GM21390 (cell line): ENCODE results near the gene ADNP2.
A peak's percentile ranks its signal among the peaks of the same experiment; 100 is the strongest.
"Not testable (repeated sequence)": the region's sequence is repeated elsewhere in the genome, so short reads cannot be mapped to it uniquely, and the experiment has no call there.

ENCODE experiments used
- ATAC-seq: cut with Tn5 transposase; IDR thresholded peaks from one replicate; pipeline ENCODE4 v1.9.1; 2021; ENCODE audit not compliant: unreplicated experiment

Gene ADNP2

DNA sequence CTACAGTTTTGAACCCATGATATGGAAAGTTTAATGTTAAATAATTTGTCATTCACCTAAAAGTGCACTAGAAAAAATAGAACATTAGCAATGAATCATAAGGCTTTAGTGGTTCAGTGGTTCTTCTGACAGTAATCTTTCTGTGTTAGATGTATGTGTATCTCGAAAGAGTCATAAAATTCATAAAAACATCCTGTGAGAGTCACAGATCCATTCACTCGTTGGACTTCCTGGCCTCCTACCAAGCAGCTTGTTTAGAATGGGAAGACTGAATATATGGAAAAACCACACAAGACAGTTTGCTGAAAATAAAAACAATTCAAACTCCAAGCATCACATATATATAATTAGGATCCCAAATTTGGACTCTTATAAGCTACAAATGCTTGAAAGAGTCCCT, 34.8 kb downstream of the ADNP2 start:
- ATAC-seq, result no peak

DNA sequence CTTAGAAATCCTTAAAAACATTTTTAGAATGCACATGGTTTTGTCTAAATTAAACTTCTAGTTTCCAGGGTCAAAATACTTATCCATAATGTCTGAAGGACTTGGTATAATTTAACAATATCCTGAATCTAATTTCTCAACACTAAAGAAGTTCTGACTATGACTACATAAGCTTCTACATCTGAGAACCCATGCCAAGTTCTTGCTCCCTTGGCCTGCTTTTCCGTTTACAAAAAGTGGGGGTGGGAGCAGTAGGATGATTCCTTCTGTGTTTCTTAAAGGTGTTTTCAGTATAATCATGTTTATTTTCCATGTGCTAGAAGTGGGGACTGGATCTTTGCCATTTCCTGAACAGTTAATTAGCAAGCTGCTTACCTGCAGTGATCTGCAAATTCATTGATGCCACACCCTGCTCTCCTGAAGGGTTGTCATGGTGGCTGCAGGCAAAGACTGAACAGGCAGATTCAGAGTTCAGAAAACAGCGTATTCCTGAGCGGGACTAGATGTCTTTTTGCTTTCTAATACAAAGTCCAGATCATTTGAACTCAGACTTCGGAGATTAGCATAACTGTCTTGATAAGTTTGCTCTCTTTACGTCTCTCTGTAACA, 36.2 kb downstream of the ADNP2 start:
- no peak for ATAC-seq

DNA sequence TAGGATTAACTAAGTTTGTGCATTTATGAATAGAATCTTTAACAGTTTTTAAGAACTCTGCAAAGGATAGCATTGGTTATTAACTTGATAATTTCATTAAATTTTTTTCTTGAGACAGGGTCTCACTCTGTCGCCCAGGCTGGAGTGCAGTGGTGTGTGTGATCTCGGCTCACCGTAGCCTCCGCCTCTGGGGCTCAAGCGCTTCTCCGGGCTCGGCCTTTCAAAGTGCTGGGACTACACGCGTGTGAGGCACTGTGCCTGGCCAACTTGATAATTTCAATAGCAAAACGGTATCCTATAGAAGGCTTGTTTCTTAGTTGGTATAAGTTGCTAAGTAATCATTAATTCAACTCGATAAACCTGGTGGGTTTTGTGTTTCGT, 38.0 kb downstream of the ADNP2 start:
- peak; percentile 18 for ATAC-seq

DNA sequence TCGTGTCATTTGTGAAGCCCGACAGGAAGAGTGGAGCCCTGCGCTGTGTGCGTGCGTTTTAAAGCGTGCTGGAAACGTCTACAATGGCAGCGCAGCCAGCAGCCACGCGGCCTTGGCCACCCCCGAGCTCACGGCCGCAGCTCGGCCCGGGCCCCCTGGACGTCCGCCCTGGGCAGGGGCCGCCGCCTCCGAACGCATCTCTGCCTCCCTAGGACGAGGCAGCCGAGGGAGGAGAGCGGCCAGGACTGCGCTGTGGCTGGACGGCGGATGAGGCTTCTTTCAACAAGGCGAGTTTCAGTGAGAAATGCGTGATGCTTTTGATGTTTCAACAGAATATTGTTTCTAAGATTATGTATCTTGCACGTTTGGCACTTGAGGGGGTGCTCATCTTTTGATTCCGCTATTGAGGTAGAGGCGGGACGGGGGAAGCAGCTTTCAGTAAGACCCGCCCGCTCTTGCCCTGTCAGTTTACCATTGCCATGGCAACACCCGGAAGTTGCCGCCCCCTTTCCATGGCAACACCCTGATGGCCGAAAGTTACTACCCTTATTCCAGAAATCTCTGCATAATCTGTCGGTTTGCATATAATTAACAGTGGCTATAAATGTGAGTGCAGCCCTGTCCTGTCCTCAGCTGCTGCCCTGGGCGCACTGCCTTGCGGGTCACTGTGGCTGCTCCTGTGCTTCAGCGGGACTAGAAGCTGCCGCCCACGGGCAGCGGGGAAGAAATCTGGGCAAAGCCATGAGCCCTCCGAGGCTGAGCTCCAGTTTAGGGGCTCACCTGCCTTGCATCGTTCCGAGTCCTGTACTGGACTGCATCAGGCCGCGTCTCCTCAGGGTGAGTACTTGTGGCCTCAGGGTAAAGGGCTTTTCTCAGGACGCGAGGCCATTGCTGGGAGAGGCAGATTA, 38.6 kb downstream of the ADNP2 start:
- peak; percentile 74 for ATAC-seq

DNA sequence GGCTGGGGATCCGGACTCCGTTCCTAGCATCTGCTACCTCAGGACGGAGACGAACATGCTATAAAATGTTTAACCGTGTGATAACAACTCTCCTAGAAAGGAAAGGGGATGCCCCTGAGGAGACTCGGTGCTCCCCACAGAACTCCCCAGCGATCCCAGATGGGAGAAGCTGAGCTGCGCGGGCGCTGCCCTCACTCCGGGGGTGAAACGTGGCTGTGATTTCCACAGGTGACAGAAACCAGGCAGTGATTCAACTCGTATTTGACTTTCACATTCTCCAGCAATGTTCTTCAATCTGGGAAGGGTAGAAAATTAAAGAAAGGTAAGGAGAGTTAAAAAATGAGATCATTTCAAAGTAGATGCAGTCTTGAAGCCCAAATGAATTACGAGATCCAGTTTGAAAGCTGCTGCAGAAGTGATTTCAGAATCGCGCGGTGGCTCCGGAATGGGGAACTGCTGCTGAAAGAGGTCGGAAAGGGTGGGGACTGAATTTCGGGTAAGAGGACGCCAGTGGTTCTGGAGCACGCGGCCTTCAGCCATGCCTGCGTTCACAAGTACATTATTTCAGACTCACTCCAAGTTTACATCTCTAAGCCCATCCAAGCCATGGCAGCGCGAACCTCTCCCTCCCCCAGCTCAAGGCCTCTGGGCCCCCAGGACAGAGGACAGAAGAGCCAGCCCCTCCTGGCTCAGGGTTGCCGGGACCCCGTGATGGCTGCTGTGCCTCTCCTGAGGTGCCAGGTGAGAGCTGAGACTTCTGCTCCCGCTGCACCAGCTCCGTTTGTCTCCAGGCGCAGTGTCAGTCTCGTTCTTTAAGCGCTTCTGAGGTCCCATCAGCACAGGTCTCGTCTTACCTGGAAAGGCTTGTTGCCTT, 39.5 kb downstream of the ADNP2 start:
- peak; percentile 5 for ATAC-seq

DNA sequence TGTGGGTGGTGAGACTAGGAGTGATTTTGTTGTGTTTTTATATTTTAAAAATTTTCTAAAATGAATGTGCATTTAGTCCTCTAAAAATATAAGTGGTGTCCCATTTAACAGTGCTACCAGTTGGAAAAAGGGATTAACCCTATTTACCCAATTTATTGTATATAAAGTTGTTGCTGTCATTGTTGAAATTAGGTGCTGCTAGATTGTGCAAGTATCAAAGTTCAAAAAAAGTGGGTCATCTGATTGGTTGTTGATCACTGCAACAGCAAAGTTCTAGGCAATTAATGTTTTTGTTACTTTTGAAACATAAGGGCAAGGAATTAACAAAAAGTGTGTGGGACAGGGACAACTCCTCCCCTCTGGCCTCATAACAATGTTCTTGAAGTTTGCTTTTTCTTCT, 40.6 kb downstream of the ADNP2 start:
- ATAC-seq, result no peak

DNA sequence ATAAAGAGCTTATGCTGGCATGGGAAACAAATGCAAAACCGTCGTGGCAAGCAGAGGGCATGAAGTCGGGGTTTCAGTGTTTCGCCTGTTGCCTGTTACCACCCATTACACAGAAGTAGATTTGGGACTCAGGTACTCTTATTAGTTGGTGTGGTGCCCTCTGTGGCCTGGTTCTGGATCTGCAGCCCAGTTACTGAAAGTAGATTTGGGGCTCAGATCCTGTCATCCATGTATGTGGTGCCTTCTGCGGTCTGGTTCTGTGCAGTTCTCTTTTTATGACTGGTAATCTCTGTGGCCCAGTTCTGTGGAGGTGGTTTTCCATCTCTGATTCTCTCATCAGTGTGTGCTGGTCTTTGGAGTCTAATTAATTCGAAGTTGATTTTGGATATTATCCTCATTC, 45.2 kb downstream of the ADNP2 start:
- ATAC-seq, result peak; percentile 80

DNA sequence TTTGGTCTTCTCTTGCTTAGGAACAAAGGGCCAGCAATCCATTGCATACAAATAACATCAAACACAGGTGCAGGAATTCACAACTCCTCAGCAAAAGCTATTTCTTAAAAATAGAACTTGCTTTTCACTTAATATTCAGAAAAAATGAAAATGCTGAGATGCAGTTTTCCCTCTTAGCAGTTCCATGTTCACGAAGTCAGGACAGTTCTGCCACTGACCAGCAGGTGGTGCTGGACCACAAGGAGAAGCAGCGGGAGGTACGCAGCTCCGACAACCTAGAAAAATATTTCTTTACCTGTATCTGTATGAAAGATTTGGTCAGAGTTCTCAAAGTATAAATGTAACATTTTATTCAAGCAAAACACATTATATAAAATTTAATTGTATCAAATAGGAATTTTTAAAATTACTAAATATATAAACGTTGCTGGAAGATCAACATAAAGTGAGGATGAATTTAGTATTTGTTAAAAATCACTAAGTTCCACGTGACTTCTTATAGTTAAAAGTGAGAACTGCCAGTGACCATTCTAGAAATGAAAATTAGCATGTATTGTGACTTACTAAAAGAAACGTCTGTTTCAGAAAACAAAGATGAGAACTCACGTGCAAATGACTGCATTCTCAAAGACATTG, 48.8 kb downstream of the ADNP2 start:
- ATAC-seq, result peak; percentile 50

DNA sequence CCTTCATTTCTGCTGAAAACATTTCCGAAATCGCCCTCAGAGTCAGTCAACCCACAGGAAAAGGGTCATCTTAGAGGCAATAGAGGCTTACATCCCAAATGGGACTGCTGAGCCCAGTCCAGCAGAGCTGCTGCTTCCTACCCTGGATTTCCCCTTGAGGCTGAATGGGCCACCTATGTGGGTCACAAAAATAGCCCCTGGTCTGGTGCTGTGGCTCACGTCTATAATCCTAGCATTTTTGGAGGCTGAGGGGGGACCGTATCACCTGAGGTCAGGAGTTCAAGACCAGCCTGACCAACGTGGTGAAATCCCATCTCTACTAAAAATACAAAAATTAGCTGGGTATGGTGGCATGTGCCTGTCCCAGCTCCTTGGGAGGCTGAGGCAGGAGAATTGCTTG, 49.3 kb downstream of the ADNP2 start:
- no peak for ATAC-seq

DNA sequence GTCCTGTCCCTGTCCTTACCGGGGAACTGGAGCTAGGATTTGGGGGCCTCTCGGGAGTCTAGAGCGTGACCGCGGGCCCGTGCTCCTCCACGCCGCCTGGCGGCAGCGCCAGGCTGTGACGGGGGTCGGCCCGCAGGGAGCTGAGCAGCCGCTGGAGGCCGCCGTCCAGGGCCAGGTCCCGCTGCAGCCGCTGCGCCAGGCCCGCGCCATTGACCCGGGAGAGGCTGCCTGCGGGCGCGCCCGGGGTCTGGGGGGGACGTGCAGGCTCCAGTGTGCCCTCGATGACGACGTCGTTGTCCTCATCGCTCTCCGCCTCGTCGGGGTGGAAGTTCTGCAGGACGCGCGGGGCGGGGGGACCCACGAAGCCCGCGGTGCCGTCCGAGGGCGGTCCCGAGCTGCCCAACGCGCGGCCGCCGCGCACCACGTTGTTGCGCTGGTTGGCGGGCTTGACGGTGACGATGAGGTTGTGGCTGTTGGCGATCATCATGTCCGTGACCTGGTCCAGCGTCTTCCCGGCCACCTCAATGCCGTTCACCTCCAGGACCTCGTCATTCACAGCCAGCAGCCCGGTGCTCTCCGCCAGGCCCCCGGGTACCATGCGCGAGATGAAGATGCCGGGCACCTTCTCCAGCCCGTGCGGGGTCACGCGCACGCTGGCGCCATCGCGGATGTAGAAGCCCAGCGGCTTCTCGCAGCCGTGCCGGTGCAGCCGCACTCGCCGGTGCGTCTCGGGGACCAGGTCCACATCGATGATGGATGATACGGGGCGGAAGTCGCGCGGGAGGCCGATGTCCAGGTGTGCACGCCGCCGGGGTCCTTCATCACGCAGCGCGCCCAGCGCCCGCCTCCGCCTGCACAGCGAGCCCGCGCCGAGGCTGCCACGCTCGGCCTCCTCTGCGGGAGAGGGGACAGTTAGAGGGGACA, 50.9 kb downstream of the ADNP2 start:
- ATAC-seq, result no peak

DNA sequence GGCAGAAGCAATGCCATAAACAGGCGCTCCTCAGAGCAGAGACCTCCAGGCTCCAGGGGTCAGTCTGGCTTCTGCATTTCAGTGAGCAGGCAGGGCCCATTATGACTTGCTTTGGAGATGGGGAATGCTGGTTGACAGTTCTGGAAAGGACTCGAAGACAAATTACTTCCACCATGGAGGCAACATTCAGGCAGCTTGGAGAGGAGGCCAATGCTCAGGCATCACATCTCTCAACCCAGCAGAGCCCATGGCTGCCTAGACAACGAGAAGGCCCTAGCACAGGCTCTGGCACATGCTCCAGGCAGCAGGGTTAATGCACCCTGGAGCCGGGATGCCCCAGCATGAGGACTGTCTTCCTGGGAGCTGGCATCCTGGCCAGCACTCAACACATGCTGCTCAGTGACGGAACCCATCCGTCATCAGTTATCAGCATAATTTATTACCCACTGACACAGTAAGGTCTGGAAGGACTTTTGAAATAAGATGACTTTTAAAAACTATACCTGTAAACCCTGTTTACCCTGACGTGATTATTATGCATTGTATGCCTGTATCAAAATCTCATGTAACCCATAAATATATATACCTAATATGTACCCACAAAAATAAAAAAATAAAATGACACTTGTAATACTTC, 52.8 kb downstream of the ADNP2 start:
- no peak for ATAC-seq

DNA sequence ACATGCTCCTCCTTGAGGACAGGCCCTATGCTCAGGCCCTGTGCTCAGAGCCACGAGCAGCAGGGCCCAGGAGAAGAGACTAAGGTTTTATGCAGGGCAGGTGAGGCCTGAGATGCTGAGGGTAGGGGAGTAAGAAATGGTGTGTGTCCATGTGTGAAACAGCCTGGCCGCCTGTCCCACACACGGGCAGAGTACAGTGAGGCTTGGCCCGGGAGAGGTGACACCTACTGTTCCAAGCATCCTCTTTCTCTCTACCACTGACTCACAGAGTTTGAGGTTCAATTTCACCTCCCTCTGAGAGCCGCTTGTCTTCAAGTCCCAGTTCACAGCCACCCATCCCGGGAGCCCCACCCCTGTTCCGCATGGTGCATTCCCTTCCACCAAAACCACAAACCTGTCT, 54.1 kb downstream of the ADNP2 start:
- ATAC-seq, result no peak

DNA sequence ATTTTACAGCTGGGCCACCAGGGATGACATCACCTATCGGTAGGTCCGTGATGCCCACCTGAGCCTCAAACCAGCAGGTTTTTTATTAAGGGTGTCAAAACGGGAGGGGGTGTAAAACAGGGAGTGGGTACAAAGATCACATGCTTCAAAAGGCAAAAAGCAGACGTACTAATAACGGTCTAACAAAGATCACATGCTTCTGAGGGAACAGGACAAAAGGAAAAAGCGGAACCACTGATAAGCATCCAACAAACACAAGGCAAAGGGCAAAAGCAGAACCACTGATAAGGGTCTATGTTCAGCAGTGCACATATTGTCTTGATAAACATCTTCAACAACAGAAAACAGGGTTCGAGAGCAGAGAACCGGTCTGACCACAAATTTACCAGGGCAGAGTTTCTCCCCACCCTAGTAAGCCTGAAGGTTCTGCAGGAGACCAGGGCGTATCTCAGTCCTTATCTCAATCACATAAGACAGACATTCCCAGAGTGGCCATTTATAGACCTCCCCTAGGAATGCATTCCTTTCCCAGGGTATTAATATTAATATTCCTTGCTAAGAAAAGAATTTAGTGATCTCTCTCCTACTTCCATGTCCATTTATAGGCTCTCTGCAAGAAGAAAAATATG, 55.8 kb downstream of the ADNP2 start:
- ATAC-seq, result not testable (repeated sequence)

DNA sequence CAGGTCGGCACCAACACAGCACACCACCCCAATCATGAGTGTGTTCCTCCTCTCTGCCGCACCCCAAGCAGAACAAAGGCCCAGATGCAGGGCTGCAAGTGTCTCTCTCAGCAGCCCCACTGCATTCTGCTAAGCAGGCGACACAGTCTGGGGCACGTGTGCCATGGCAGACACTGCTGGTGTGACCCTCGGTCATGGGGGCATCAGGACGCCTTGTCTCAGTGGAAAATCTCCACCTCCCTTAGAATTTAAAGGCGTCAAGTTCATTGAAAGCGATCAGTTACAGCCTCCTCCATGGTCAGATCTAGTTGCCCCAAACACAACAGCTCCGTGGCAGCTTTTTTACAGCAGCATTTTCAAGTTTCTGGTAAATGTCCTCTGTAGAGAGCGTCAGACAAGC, 57.2 kb downstream of the ADNP2 start:
- no peak for ATAC-seq

DNA sequence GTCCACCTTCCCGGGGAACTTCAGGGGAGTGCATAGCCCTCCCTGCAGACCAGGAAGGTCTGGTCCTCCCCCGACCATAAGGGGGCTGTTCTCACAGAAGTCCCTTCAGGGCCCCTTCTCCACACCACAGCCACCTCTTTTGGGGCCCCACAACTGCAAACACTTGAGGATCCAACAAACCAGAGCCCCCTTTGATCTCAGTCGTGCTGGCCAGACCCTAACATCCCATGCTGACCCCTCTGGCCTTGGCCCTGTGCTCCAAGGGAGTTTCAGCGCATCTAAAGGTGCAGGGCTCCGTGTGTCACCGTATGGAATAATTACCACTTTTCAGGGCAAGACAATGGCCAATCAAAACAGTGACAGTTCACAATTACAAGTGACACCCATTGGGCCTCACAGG, 57.7 kb downstream of the ADNP2 start:
- ATAC-seq, result no peak

DNA sequence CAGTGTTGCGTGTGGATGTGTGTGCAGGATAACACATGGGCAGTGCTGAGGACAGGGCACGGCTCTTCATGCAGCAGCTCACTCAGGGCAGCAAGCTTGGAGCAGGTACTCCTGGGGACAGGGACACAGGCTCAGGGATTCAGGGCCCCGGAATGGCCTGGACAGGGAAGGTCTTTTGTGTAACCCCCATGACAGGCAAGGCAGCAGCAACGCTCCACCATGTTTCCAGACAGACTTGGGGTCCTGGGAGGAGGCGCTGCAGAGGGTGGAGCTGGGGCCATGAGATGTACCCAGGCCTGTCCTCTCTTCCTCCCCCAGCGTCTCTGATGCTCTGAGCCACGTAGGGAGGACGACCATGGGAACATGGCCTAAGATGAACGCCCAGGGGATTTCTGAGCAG, 58.3 kb downstream of the ADNP2 start:
- no peak for ATAC-seq

DNA sequence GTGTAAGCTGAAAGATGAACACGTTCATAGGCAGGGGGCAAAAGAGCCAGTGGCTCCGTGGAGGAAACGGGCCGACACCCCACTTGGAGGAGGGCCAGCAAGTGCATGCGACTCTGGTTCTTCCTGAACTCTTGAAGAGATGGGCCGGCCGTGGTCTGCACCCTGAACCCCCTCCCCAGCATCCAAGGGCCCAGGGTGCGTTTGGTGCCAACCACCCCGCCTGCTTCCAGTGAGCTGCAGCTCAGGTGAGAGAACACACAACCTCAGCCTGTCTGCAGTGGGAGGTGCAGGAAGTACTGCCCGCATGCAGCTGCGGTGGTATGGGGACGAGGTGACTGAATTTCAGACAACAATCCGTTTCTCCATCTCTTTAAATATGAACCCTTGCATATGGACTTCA, 58.9 kb downstream of the ADNP2 start:
- ATAC-seq, result no peak

DNA sequence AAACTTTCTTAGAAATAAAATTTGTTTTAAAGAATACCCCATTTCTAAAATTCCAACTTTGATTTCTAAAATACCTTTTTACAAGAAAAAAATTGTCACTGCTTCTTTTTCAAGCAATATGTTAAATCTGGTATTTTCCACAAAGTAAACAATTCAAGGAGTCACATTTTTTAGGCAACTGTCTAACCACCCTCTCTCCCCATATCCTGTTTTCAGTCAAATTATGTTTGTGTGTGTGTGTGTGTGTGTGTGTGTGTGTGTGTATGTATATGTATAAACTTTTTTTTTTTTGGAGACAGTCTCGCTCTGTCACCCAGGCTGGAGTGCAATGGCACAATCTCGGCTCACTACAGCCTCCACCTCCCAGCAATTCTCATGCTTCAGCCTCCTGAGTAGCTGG, 59.3 kb downstream of the ADNP2 start:
- ATAC-seq, result no peak

DNA sequence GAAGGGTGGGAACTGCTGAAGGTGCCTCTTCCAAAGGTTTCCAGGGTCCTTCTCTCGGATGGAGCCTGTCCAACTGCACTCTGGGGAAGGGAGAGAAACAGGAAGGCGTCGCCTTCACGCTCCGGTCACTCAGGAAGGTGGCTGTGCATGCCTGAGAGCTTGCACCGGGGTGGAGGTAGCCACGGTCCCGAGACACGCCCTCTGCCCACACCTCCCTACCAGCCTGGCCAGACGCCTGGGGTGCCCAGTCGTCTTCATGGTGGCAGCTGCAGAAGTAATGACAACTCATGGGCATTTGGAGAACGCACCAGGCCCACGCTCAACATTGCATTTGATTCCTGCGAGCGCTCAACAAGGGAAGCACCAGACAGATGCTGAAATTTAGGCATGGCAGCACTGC, 59.9 kb downstream of the ADNP2 start:
- ATAC-seq, result no peak
